ENCODE data around the gene OTUB2.

DNA sequence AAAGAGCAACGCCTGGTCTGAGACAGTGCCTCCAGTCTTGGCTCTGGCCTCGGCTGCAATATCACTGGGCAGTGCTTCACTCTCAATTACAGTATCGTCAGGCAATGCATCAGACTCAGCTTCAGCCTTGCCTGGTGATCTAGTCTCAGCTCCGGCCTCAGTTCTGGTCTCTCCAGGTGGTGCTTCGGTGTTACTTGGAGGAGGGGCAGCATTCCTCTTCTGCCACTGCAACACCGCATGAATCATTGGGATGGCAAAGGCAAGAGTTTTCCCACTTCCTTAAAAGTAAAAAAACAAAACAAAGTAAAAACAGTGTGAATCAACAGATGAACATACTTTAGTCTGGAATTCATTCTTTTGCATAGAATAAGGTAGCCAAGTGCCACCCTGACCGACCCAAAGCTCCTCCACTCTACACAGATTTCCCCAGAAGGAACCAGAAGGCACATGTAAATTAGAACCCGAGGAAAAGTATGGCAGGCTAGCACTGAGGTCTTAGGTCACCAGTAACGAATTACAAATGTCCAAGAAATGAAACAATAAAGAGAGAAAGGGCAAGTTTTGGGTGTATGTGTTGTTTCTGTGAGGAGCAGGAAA is 36.3 kb downstream of the OTUB2 start:
- TF ChIP-seq POLR2A (IDR thresholded peaks at IDR 0.05; ENCODE audit: low read depth, low read length) (no peak), POLR2AphosphoS5 (IDR thresholded peaks at IDR 0.05; ENCODE audit: low read depth, low read length) (no peak), TAF1 (IDR thresholded peaks at IDR 0.05; ENCODE audit: low read depth, low read length) (no peak)
